Ectodermal cell (in vitro differentiated cells): Measurements from ENCODE around the gene RHBDL1.
A peak's percentile ranks its signal among the peaks of the same experiment; 100 is the strongest.

Experiments
- H3K27ac ChIP-seq: 2 replicates; pipeline ENCODE4 v1.7.0; 2013; ENCODE audit warnings: mild to moderate bottlenecking, low read depth, low read length; ENCODE audit not compliant: insufficient read depth, poor library complexity, severe bottlenecking
- H3K27me3 ChIP-seq: 2 replicates; pipeline ENCODE4 v1.7.0; 2013; ENCODE audit warnings: mild to moderate bottlenecking, low read length; ENCODE audit not compliant: insufficient read depth, control insufficient read depth, poor library complexity, severe bottlenecking
- H3K36me3 ChIP-seq: one replicate; pipeline ENCODE4 v1.7.0; 2013; ENCODE audit warnings: low read length; ENCODE audit not compliant: control insufficient read depth, insufficient read depth
- H3K4me1 ChIP-seq: one replicate; pipeline ENCODE4 v1.7.0; 2013; ENCODE audit warnings: low read length; ENCODE audit not compliant: control insufficient read depth, insufficient read depth
- H3K4me3 ChIP-seq: 2 replicates; pipeline ENCODE4 v1.7.0; 2013; ENCODE audit warnings: low read depth, low read length, control low read depth; ENCODE audit not compliant: insufficient read depth
- H3K9me3 ChIP-seq: 2 replicates; pipeline ENCODE4 v1.7.0; 2013; ENCODE audit warnings: mild to moderate bottlenecking, low read length, moderate library complexity; ENCODE audit not compliant: control insufficient read depth
- WGBS, 2 experiments: methylation state at CpG; one replicate each; pipeline ENCODE4 v1.1.7; 2013; ENCODE audit warnings: missing lambda C conversion rate in 2 of 2; 5-methylcytosine and 5-hydroxymethylcytosine counted together

Gene RHBDL1

DNA sequence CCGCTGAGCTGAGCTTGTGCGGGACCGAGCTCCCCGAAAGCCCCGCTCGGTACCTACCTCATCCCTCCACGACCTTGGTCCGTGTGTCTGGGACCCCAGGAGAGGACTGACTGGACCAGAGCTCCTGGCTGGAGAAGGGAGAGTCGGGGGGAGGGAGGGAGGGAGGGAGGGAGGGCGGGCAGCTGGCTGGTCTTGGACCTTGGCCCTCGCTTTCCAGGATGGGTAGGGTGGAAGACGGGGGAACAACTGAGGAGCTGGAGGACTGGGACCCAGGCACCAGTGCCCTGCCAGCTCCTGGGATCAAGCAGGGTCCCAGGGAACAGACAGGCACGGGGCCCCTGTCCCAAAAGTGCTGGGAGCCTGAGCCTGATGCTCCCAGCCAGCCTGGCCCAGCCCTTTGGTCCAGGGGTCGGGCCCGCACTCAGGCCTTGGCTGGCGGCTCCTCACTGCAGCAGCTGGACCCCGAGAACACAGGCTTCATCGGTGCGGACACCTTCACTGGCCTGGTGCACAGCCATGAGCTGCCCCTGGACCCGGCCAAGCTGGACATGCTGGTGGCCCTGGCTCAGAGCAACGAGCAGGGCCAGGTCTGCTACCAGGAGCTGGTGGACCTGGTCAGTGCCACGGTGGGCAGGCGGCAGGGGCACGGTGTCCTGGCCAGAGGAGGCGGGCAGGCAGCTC lies 553 bp downstream of the RHBDL1 start:
- Histone ChIP-seq H3K27ac (no peak overlapping the region), H3K4me1 (peaks cover 9% of the 10 kb centered on the region), H3K9me3 (no peaks in the 10 kb centered on the region), H3K36me3 (peaks cover 18% of the 10 kb centered on the region), H3K27me3 (peaks cover 12% of the 10 kb centered on the region), H3K4me3 (peak overlapping the region; percentile 26)
- WGBS, 2 experiments = 64 to 67% methylated on average over 24 to 25 of the region's 25 CpGs

DNA sequence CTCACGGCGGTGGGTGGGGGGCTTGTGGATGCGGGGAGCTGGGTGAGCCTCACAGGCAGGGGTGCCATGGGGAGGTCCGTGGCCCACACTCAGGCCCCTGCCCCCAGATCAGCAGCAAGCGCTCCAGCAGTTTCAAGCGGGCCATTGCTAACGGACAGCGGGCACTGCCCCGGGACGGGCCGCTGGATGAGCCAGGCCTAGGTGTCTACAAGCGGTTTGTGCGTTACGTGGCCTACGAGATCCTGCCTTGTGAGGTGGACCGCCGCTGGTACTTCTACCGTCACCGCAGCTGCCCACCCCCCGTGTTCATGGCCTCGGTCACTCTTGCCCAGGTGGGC lies 1.1 kb downstream of the RHBDL1 start:
- Histone ChIP-seq H3K9me3 (no peaks in the 10 kb centered on the region), H3K4me3 (no peak overlapping the region), H3K36me3 (peaks cover 15% of the 10 kb centered on the region), H3K4me1 (peaks cover 14% of the 10 kb centered on the region), H3K27me3 (peaks cover 12% of the 10 kb centered on the region), H3K27ac (no peak overlapping the region)
- WGBS, 2 experiments = 95 to 96% methylated on average over 21 of the region's 21 CpGs

GRCh38 chr16:676913-677312 lies 1.4 kb downstream of the RHBDL1 start:
- H3K9me3 ChIP-seq = no peaks in the 10 kb centered on the region
- H3K36me3 ChIP-seq = peaks cover 15% of the 10 kb centered on the region
- peaks cover 14% of the 10 kb centered on the region for H3K4me1 ChIP-seq
- 93 to 94% methylated on average over 23 of the region's 23 CpGs for WGBS, 2 experiments
- no peak overlapping the region for H3K27ac ChIP-seq
- H3K27me3 ChIP-seq = peaks cover 12% of the 10 kb centered on the region
- no peak overlapping the region for H3K4me3 ChIP-seq

GRCh38 chr16:677316-678190 lies 2.1 kb downstream of the RHBDL1 start:
- H3K27me3 ChIP-seq = peaks cover 12% of the 10 kb centered on the region
- no peak overlapping the region for H3K4me3 ChIP-seq
- WGBS, 2 experiments = 91 to 92% methylated on average over 57 of the region's 57 CpGs
- H3K36me3 ChIP-seq = peaks cover 16% of the 10 kb centered on the region
- H3K4me1 ChIP-seq = peaks cover 14% of the 10 kb centered on the region
- no peak overlapping the region for H3K27ac ChIP-seq
- no peaks in the 10 kb centered on the region for H3K9me3 ChIP-seq

DNA sequence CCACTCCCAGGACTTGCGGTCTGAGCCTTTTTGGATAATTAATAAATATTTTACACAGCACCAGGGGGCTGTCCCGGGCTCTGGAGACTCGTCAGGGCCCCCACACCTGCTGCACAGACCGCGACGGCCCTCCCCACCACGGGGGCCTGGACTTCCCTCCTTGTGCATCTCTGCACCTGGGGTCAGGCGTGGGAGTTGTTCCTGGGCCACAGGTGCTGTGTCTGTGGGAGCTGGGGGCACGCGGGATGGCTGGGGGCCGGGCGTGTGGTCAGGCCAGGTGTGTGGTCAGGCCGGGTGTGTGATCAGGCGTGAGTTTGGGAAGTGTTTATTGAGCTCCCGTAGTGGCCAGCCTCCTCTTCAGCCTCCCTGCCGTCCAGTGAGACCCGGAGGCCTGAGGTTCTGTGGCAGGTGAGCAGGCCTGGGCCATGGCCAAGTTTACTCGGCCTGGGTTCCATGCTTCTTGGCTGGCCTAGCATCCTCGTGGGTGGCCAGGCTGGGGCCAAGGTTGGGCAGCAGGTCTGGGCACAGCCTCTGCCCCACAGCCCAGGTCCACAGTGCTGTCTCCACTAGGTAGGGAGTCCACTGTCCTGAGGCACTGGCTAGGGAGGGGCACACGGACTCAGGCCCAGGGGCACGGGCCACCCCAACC lies 2.9 kb downstream of the RHBDL1 start:
- H3K4me3 ChIP-seq = no peak overlapping the region
- H3K27me3 ChIP-seq = peaks cover 12% of the 10 kb centered on the region
- H3K27ac ChIP-seq = no peak overlapping the region
- 94 to 95% methylated on average over 21 of the region's 21 CpGs for WGBS, 2 experiments
- H3K4me1 ChIP-seq = peaks cover 20% of the 10 kb centered on the region
- H3K9me3 ChIP-seq = no peaks in the 10 kb centered on the region
- H3K36me3 ChIP-seq = peaks cover 15% of the 10 kb centered on the region

DNA sequence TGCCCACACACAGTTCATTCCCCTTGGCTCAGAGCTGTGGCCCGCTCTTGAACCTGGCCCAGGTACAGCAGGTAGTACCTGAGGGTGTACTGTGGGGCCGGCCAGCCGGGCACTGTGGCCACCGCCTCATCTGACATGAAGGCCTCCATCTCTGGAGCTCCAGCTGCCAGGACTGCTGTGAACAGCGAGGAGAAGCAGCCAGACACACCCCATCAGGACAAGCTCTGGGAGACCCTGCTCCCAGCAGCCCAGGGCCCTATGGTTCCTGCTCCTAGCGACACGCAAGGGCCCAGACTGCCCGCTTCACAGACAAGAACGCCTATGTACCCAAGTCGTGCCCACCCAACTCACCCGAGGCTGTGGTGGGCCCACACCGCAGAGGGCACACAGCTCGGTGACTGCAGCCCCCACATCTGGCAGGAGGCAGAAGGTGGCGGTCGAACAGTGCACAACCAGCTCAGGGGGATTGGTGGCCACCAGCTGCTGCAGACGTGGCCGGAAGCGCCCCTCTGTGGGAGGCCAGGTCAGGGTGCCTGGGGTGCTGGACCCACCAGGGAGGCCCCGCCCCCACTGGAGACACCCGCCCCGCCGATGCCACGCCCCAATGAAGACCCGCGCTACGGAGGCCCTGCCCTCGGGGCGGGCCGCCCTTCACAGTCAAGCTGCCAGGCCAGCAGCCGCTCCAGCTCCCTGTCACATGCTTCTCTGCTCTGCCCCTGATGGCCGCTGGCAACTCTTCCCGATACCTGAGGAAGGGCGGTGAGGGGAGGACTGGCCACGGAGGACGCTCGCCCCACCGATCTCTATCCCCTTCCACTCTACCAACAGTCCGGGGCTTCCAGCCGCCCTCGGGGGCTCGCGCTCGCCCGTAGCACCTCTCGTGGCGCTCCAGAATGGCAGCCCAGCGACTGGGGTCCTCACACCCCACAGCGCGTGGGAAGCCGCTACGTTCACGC lies 3.7 kb downstream of the RHBDL1 start:
- H3K4me3 ChIP-seq = peak overlapping the region; percentile 42
- H3K36me3 ChIP-seq = peaks cover 15% of the 10 kb centered on the region
- H3K9me3 ChIP-seq = no peaks in the 10 kb centered on the region
- H3K27ac ChIP-seq = no peak overlapping the region
- WGBS, 2 experiments = 32 to 34% methylated on average over 50 to 52 of the region's 52 CpGs
- peaks cover 21% of the 10 kb centered on the region for H3K4me1 ChIP-seq
- H3K27me3 ChIP-seq = peaks cover 12% of the 10 kb centered on the region

DNA sequence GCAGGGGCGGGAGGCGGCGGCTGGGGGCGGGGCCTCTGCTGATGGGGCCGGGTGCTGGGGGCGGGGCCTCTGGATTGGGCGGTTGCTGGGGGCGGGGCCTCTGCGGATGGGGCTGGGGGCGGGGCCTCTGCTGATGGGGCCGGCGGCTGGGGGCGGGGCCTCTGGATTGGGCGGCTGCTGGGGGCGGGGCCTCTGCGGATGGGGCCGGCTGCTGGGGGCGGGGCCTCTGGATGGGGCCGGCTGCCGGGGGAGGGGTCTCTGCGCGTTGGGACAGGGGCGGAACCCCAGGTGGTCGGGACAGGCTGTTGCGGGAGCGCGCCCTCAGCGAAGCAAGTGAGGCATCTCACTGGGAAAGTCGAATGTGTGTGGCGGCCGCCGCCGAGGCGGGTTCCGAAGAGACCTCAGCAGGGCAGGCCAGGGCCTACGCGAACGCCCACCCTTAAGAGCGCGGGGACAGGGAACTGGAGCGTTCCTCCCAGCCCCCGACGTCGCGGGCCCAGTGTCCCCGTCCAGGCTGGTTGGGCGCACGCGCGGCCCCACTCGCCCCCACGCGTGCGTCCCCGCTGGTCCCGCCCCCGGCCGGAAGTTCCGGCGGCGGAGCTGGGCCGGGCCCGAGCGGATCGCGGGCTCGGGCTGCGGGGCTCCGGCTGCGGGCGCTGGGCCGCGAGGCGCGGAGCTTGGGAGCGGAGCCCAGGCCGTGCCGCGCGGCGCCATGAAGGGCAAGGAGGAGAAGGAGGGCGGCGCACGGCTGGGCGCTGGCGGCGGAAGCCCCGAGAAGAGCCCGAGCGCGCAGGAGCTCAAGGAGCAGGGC lies 4.5 kb downstream of the RHBDL1 start, which contains the start of gene STUB1:
TSS of gene STUB1 (plus strand) at position 597 of the 811 bp plus-strand sequence. CDS start at position 713, 116 bp downstream.
- no peaks in the 10 kb centered on the region for H3K9me3 ChIP-seq
- peak within 1 kb of the TSS; percentile 60 for H3K27ac ChIP-seq
- WGBS, 2 experiments = 0% methylated on average over 87 to 91 of the region's 91 CpGs
- H3K27me3 ChIP-seq = peaks cover 12% of the 10 kb centered on the region
- H3K4me1 ChIP-seq = peaks cover 14% of the 10 kb centered on the region
- H3K36me3 ChIP-seq = peaks cover 15% of the 10 kb centered on the region
- H3K4me3 ChIP-seq = peak within 1 kb of the TSS; percentile 77

DNA sequence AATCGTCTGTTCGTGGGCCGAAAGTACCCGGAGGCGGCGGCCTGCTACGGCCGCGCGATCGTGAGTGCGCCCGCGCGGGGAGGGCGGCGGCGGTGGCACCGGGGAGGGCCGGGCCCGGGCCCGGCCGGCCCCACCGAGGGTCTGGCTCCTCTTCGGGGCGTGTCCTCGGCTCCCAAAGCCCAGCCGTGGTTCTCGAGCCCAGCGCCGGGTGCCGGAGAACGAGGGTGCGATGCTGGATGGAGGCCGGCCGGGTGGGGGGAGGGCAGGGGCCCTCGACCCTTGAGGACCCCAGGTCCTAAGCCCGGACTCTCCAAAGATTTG lies 5.1 kb downstream of the RHBDL1 start:
- peak overlapping the region; percentile 60 for H3K27ac ChIP-seq

More for the DNA sequence above, 5.1 kb downstream of the RHBDL1 start:
- Histone ChIP-seq H3K9me3 (no peaks in the 10 kb centered on the region), H3K4me3 (peak overlapping the region; percentile 77), H3K4me1 (peaks cover 13% of the 10 kb centered on the region), H3K27me3 (peaks cover 7% of the 10 kb centered on the region), H3K36me3 (peaks cover 15% of the 10 kb centered on the region)
- WGBS, 2 experiments = 1% methylated on average over 38 of the region's 38 CpGs
